IPS-18a (cell line): ENCODE results near the gene RTN4.
"Not testable (repeated sequence)": the region's sequence is repeated elsewhere in the genome, so short reads cannot be mapped to it uniquely, and the experiment has no call there.

Source experiments
- H3K27ac ChIP-seq: one replicate; pipeline ENCODE4 v1.5.1; 2013; ENCODE audit warnings: low read length
- H3K27me3 ChIP-seq: one replicate; pipeline ENCODE4 v1.6.1; 2013; ENCODE audit warnings: mild to moderate bottlenecking, low read length; ENCODE audit not compliant: control insufficient read depth, insufficient read depth
- H3K36me3 ChIP-seq: one replicate; pipeline ENCODE4 v1.6.1; 2013; ENCODE audit warnings: low read depth, low read length; ENCODE audit not compliant: control insufficient read depth
- H3K4me1 ChIP-seq: one replicate; pipeline ENCODE4 v1.6.1; 2013; ENCODE audit warnings: low read depth, low read length; ENCODE audit not compliant: control insufficient read depth
- H3K4me3 ChIP-seq: one replicate; pipeline ENCODE4 v1.5.1; 2013; ENCODE audit warnings: low read length
- H3K9ac ChIP-seq: one replicate; pipeline ENCODE4 v1.6.1; 2013; ENCODE audit warnings: mild to moderate bottlenecking, low read length, moderate library complexity
- H3K9me3 ChIP-seq: one replicate; pipeline ENCODE4 v1.6.1; 2013; ENCODE audit warnings: low read depth, low read length; ENCODE audit not compliant: control insufficient read depth

The RTN4 gene

DNA sequence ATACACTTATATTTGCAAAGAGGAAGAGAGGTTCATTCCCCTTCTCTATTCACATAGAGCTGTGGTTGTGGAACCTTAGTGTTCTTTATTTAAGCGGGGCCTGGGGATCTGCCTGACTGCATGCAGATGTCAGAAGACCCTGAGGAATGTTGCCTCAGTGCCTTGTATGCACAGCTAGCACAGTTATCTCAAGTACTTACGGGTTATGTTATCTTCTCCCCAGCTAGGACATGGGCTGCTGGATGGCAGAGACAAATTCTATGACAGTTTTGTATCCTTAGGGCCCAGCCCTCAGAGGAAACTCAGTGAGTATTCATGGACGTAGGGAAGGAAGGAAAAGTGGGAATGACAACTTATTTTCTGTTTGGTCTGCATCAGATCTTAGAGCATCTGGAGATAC is 37.7 kb upstream of the RTN4 start:
- H3K9ac ChIP-seq: no peak overlapping the region

GRCh38 chr2:55087501-55087900 is 37.2 kb upstream of the RTN4 start:
- Histone ChIP-seq H3K4me3 (no peak overlapping the region), H3K4me1 (no peaks in the 10 kb centered on the region), H3K9ac (no peak overlapping the region), H3K27me3 (no peaks in the 10 kb centered on the region), H3K36me3 (no peaks in the 10 kb centered on the region), H3K27ac (no peak overlapping the region), H3K9me3 (no peaks in the 10 kb centered on the region)

More for the DNA sequence above, 37.7 kb upstream of the RTN4 start:
- no peaks in the 10 kb centered on the region for H3K36me3 ChIP-seq
- H3K9me3 ChIP-seq: no peaks in the 10 kb centered on the region
- no peaks in the 10 kb centered on the region for H3K27me3 ChIP-seq
- no peak overlapping the region for H3K27ac ChIP-seq
- H3K4me1 ChIP-seq: no peaks in the 10 kb centered on the region
- no peak overlapping the region for H3K4me3 ChIP-seq

DNA sequence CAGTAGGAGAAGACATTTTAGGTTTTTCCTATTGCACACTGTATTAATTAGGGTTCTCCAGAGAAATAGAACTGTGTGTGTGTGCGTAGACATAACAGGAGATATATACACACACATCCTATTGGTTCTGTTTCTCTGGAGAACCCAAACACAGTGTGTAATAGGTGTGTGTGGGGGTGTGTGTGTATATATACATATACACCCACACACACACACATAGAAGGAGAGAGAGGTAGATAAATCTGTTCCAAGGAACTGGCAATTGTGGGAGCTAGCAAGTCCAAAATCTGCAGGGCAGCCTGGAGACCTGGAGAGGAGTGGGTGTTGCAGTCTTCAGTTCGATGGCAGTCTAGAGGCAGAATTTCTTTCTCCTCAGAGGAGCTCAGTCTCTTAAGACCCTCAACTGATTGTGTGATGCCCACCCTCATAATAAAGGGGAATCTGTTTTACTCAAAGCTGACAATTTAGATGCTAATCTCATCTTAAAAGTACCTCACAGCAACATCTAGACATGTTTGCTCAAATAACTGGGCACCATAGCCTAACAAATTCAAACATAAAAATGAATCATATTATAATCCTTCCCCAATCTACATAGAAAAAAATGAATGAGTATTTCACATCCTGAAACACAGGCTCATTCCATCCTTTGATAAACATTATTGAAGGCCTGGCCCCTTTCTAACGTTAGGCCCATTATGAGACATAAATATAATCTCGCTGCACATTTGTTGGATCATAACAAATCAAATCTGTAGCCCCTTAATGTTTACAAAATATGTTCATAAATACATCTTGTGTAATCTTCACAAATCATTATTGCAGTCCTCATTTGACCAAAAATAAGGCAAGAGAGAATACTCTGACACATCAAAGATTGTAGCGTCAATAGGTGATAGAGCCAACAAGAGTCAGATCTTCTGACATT is 35.1 kb upstream of the RTN4 start:
- H3K4me3 ChIP-seq: no peak overlapping the region
- H3K4me1 ChIP-seq: no peaks in the 10 kb centered on the region
- no peaks in the 10 kb centered on the region for H3K36me3 ChIP-seq
- H3K9me3 ChIP-seq: no peaks in the 10 kb centered on the region
- no peak overlapping the region for H3K9ac ChIP-seq
- no peaks in the 10 kb centered on the region for H3K27me3 ChIP-seq
- H3K27ac ChIP-seq: no peak overlapping the region

GRCh38 chr2:55084641-55085040 is 34.4 kb upstream of the RTN4 start:
- Histone ChIP-seq H3K27ac (no peak overlapping the region), H3K9me3 (no peaks in the 10 kb centered on the region), H3K4me3 (no peak overlapping the region), H3K36me3 (no peaks in the 10 kb centered on the region), H3K27me3 (no peaks in the 10 kb centered on the region), H3K4me1 (no peaks in the 10 kb centered on the region), H3K9ac (no peak overlapping the region)

DNA sequence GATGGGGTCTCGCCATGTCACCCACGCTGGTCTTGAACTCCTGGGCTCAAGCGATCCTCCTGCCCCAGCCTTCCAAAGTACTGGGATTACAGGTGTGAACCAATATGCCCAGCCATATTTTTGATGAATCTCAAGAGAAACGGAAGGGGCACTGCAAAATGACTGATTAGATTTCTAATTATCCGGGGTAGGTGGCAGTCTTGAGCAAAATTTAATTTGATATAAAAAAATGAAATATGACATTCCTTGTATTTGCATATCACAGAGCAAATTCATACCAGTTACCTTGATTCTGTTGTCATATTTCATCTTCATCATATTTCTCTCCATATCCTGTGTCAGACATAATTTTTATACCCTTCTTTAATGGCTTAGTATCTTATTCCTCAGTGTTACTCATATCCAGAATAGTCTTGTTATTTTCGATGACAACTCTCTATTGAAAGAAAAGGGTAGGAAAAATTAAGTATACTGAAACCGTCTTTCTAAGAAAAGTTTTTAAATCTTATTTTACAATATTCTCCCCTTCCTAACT is 30.0 kb upstream of the RTN4 start:
- Histone ChIP-seq H3K27ac (no peak overlapping the region), H3K27me3 (no peaks in the 10 kb centered on the region), H3K9me3 (no peaks in the 10 kb centered on the region), H3K4me3 (no peak overlapping the region), H3K4me1 (no peaks in the 10 kb centered on the region), H3K9ac (no peak overlapping the region), H3K36me3 (no peaks in the 10 kb centered on the region)

- Histone ChIP-seq H3K9ac (no peak overlapping the region), H3K27me3 (no peaks in the 10 kb centered on the region), H3K27ac (no peak overlapping the region), H3K4me1 (no peaks in the 10 kb centered on the region), H3K9me3 (no peaks in the 10 kb centered on the region), H3K36me3 (no peaks in the 10 kb centered on the region), H3K4me3 (no peak overlapping the region)
Observed at GRCh38 chr2:55078956-55079355, 28.7 kb upstream of the RTN4 start.

- Histone ChIP-seq H3K9ac (no peak overlapping the region), H3K4me1 (no peaks in the 10 kb centered on the region), H3K9me3 (no peaks in the 10 kb centered on the region), H3K36me3 (no peaks in the 10 kb centered on the region), H3K27ac (no peak overlapping the region), H3K27me3 (no peaks in the 10 kb centered on the region), H3K4me3 (no peak overlapping the region)
Observed at GRCh38 chr2:55076721-55077120, 26.5 kb upstream of the RTN4 start.

DNA sequence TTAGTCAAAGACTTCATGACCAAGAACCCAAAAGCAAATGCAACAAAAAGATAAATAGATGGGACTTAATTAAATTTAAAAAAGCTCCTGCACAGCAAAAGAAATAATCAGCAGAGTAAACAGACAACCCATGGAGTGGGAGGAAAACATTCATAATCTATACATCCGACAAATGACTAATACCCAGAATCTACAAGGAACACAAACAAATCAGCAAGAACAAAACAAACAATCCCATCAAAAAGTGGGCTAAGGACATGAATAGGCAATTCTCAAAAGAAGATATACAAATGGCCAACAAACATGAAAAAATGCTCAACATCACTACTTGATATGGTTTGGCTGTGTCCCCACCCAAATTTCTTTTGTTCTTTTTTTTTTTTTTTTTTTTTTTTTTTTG is 25.8 kb upstream of the RTN4 start:
- not testable (repeated sequence) for H3K4me1 ChIP-seq, H3K4me3 ChIP-seq, H3K9me3 ChIP-seq, H3K27me3 ChIP-seq, H3K9ac ChIP-seq, H3K27ac ChIP-seq, H3K36me3 ChIP-seq

DNA sequence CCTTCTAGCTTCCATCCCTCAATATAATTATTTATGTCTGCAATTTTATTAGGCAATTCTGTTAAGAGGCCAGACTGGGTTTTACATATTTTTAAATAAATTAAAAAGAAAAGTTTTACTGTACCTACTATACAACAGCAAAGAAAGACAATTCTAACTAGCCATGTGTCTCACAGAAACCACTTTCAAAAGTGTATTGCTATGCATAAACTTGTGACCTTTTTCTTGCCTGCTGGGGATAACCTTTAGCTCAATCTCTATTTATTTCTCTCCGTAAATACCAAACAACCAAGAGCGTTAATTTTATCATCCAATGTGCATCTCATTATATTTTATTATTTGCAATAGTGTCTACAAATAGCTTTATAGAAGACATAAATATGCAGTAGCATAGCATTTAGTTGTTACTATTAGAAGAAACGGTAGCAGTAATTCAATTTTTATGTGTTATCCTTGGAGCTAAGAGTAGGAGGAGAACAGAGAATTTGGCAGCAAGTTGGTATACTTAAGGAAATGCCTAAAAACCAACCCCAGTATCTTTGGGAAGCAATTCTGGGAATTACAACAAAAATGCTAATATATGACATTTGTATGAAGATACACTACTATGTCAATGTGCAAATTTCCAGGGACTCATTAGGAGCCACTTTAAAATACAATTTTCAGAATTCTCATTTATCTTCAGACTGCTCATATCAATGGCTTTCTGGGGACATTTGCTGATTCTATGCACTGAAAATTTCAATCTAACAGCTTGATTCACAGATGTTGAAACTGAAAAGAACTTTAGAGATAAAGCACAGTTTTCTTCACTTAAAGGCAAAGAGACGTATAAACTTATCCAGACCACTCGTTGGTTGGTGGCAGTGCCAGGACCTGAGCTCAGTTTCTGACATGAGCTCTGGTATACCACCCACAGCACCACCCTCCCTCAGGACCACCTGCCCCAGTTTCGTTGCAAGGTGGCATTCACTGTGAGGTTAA is 23.0 kb upstream of the RTN4 start:
- H3K4me3 ChIP-seq: no peak overlapping the region
- H3K9ac ChIP-seq: no peak overlapping the region
- no peaks in the 10 kb centered on the region for H3K27me3 ChIP-seq
- H3K4me1 ChIP-seq: no peaks in the 10 kb centered on the region
- no peak overlapping the region for H3K27ac ChIP-seq
- H3K9me3 ChIP-seq: no peaks in the 10 kb centered on the region
- H3K36me3 ChIP-seq: no peaks in the 10 kb centered on the region

- Histone ChIP-seq H3K27me3 (no peaks in the 10 kb centered on the region), H3K4me1 (no peaks in the 10 kb centered on the region), H3K27ac (no peak overlapping the region), H3K9ac (no peak overlapping the region), H3K4me3 (no peak overlapping the region), H3K9me3 (no peaks in the 10 kb centered on the region), H3K36me3 (no peaks in the 10 kb centered on the region)
Observed at GRCh38 chr2:55063713-55064323, 13.6 kb upstream of the RTN4 start.

DNA sequence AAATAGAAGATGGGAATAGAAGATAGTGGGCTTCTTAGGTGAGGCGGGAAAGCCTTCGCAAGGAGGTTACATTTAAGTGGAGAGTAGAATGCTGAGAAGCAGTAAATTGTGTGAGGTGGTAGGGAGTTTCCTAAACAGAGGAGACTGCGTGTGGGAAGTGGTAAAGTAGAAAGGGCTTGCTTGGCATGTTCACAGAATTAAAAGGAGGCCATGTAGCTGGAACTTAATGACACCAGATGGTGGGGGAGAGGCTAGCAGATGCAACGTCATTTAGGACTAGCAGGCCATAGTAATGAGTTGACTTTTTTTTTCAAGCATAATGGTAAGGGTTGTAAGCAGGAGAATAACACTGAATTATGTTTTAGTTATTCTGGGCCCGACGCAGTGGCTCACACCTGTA is 13.0 kb upstream of the RTN4 start:
- H3K36me3 ChIP-seq: no peaks in the 10 kb centered on the region
- no peak overlapping the region for H3K9ac ChIP-seq
- no peaks in the 10 kb centered on the region for H3K9me3 ChIP-seq
- H3K4me3 ChIP-seq: no peak overlapping the region
- no peaks in the 10 kb centered on the region for H3K4me1 ChIP-seq
- no peak overlapping the region for H3K27ac ChIP-seq
- H3K27me3 ChIP-seq: no peaks in the 10 kb centered on the region
